Keratinocyte (primary cell): ENCODE data around the gene GID4. TPM values are rescaled to one million over a fixed set of nuclear protein-coding genes. Genes with fewer than 3 reads are reported as not detected.

Experiments used
- DNase-seq: peaks from one replicate; pipeline ENCODE4 v3.0.0-alpha.2; 2011; ENCODE audit warnings: low read depth, missing footprints, low spot score
- FAIRE-seq: peaks from 2 replicates; lab custom pipeline; 2011; peaks lifted over from hg19 to GRCh38; lab: Jason Lieb, UNC
- H2AFZ ChIP-seq: 2 replicates; pipeline ENCODE4 v1.6.0; 2012; ENCODE audit warnings: low read length, control low read depth, inconsistent platforms; ENCODE audit not compliant: control insufficient read depth
- H3K27ac ChIP-seq: 2 replicates; pipeline ENCODE4 v1.5.1; 2011; ENCODE audit warnings: low read length; ENCODE audit not compliant: control insufficient read depth, insufficient read depth
- H3K27me3 ChIP-seq: 3 replicates; pipeline ENCODE4 v1.6.0; 2011; ENCODE audit warnings: low read length; ENCODE audit not compliant: control insufficient read depth, insufficient read depth; ENCODE audit errors: extremely low read depth
- H3K36me3 ChIP-seq, 2 experiments: 2 replicates in 1 of 2; 3 replicates in 1 of 2; pipeline ENCODE4 v1.5.1; 2011; ENCODE audit warnings: low read length in 2 of 2, mild to moderate bottlenecking in 1 of 2; ENCODE audit not compliant: control insufficient read depth in 2 of 2, insufficient read depth in 2 of 2; ENCODE audit errors: extremely low read depth in 1 of 2
- H3K4me1 ChIP-seq: 3 replicates; pipeline ENCODE4 v1.5.1; 2011; ENCODE audit warnings: low read length; ENCODE audit not compliant: control insufficient read depth, insufficient read depth; ENCODE audit errors: extremely low read depth
- H3K4me2 ChIP-seq: 3 replicates; pipeline ENCODE4 v1.6.0; 2011; ENCODE audit warnings: low read depth, low read length; ENCODE audit not compliant: control insufficient read depth, insufficient read depth; ENCODE audit errors: extremely low read depth
- H3K4me3 ChIP-seq, 3 experiments: fragments of 200-600 bp in 1 of 3; sonication (generic) in 1 of 3; 2 replicates in 2 of 3; 3 replicates in 1 of 3; pipeline ENCODE4 v1.5.1; 2011 to 2016; ENCODE audit warnings: low read length in 3 of 3, mild to moderate bottlenecking in 3 of 3, control low read depth in 2 of 3, inconsistent platforms in 1 of 3, low read depth in 1 of 3, mixed read lengths in 1 of 3, mixed run types in 1 of 3, moderate library complexity in 1 of 3; ENCODE audit not compliant: control insufficient read depth in 2 of 3, insufficient read depth in 2 of 3; ENCODE audit errors: extremely low read depth in 1 of 3
- H3K79me2 ChIP-seq: 2 replicates; pipeline ENCODE4 v1.6.0; 2012; ENCODE audit warnings: low read length; ENCODE audit not compliant: control insufficient read depth, insufficient read depth
- H3K9ac ChIP-seq: 3 replicates; pipeline ENCODE4 v1.6.0; 2011; ENCODE audit warnings: low read length; ENCODE audit not compliant: control insufficient read depth, insufficient read depth; ENCODE audit errors: extremely low read depth
- H3K9me1 ChIP-seq: 3 replicates; pipeline ENCODE4 v1.6.0; 2011; ENCODE audit warnings: low read length; ENCODE audit not compliant: control insufficient read depth, insufficient read depth; ENCODE audit errors: extremely low read depth
- H3K9me3 ChIP-seq: 2 replicates; pipeline ENCODE4 v1.5.1; 2012; ENCODE audit warnings: low read depth, low read length; ENCODE audit not compliant: control insufficient read depth
- H4K20me1 ChIP-seq: 3 replicates; pipeline ENCODE4 v1.6.0; 2011; ENCODE audit warnings: low read length; ENCODE audit not compliant: control insufficient read depth, insufficient read depth; ENCODE audit errors: extremely low read depth
- EZH2 ChIP-seq: IDR thresholded peaks from one replicate; pipeline ENCODE4 v1.6.1; 2012; ENCODE audit warnings: inconsistent platforms, mild to moderate bottlenecking, low read length, moderate library complexity
- dilution Hi-C: fragments of 300-500 bp; cut with MboI; formaldehyde crosslinking; loops from one replicate; pipeline ENCODE4 v1.7.0; 2020; ENCODE audit warnings: low sequenced_read_pairs; ENCODE audit not compliant: extremely low pct_ligation_motif_present
- polyA plus RNA-seq, 5 experiments: library from polyadenylated mRNA; depleted of rRNA in 3 of 5; stranded (reverse) in 3 of 5; stranded (forward) in 1 of 5; unstranded in 1 of 5; fragments of >200 nt; gene quantifications; 1 replicate in 1 of 5; 2 replicates in 3 of 5; 3 replicates in 1 of 5; pipeline versions ENCODE4 v1.2.1 to v1.2.3, GENCODE V29; 2011 to 2012; ENCODE audit warnings: missing spikeins in 2 of 5, low read depth in 1 of 5, low replicate concordance in 1 of 5
- TF ChIP-seq, protein P1 (sequence below), 3 experiments: IDR thresholded peaks in 1 of 3; conservative IDR thresholded peaks in 1 of 3; optimal IDR thresholded peaks in 1 of 3; 2 replicates in 2 of 3; 3 replicates in 1 of 3; pipeline versions ENCODE3 to v1.5.1; 2011; ENCODE audit warnings: low read length in 3 of 3, mild to moderate bottlenecking in 3 of 3, moderate library complexity in 2 of 3, control low read depth in 1 of 3, inconsistent platforms in 1 of 3; ENCODE audit not compliant: insufficient read depth in 2 of 3; ENCODE audit errors: extremely low read depth in 1 of 3

The GID4 gene
- polyA plus RNA-seq, 1 donor (not counting 4 experiments of a cell fraction or from before 2014, with no cell fraction given) = 16.8 TPM

DNA sequence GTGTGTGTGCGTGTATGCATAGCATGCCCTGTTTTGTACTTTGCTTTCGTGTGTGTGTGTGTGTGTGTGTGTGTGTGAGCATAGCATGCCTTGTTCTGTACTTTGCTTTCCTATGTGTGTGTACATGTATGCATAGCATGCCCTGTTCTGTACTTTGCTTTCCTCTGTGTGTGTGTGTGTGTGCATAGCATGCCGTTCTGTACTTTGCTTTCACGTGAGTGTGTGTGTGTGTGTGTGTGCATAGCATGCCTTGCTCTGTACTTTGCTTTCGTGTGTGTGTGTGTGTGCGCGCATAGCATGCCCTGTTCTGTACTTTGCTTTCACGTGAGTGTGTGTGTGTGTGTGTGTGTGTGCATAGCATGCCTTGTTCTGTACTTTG is 39.2 kb upstream of the GID4 start:
- Histone ChIP-seq H3K4me3 (no peak overlapping the region), H2AFZ (no peak overlapping the region), H4K20me1 (no peaks in the 10 kb centered on the region), H3K27me3 (no peaks in the 10 kb centered on the region), H3K9me1 (no peaks in the 10 kb centered on the region), H3K4me1 (peaks cover 2% of the 10 kb centered on the region), H3K9ac (no peak overlapping the region), H3K4me2 (no peak overlapping the region), H3K36me3 (no peaks in the 10 kb centered on the region), H3K9me3 (no peaks in the 10 kb centered on the region), H3K27ac (no peak overlapping the region), H3K79me2 (no peaks in the 10 kb centered on the region)
- no peak for TF ChIP-seq EZH2
- TF ChIP-seq, protein P1, sequence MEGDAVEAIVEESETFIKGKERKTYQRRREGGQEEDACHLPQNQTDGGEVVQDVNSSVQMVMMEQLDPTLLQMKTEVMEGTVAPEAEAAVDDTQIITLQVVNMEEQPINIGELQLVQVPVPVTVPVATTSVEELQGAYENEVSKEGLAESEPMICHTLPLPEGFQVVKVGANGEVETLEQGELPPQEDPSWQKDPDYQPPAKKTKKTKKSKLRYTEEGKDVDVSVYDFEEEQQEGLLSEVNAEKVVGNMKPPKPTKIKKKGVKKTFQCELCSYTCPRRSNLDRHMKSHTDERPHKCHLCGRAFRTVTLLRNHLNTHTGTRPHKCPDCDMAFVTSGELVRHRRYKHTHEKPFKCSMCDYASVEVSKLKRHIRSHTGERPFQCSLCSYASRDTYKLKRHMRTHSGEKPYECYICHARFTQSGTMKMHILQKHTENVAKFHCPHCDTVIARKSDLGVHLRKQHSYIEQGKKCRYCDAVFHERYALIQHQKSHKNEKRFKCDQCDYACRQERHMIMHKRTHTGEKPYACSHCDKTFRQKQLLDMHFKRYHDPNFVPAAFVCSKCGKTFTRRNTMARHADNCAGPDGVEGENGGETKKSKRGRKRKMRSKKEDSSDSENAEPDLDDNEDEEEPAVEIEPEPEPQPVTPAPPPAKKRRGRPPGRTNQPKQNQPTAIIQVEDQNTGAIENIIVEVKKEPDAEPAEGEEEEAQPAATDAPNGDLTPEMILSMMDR (optimal IDR thresholded peaks at IDR 0.05 in 1 of 3, IDR thresholded peaks at IDR 0.05 in 1 of 3, conservative IDR thresholded peaks at IDR 0.05 in 1 of 3; ENCODE audit: extremely low read depth in 1 of 3, insufficient read depth in 2 of 3, low read length in 3 of 3) = no peak
- no peak for DNase-seq
- dilution Hi-C loops = no loop called here
- no peak for FAIRE-seq

DNA sequence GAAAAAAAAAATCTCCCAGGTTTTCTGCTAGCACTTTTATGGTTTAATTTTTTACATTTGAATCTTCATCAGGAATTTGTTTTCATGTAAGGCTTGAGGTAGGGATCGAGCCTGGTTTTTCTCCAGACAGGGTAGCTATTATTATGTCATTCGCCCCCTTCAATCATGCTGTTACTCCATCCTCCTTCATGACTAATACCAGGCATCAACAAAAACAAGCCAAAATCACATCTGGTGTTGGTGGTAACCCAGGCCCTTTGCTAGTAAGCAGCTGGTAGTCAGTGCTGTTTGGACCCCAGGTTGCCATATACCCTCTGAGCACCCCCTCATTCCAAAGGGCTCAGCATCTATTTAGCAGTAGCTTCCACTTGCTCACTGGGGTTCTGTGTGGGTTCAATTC is 37.0 kb upstream of the GID4 start:
- H4K20me1 ChIP-seq = no peaks in the 10 kb centered on the region
- no peak overlapping the region for H3K9ac ChIP-seq
- no peaks in the 10 kb centered on the region for H3K36me3 ChIP-seq
- H3K4me2 ChIP-seq = no peak overlapping the region
- H3K27me3 ChIP-seq = no peaks in the 10 kb centered on the region
- no peak for DNase-seq
- dilution Hi-C loops = no loop called here
- no peaks in the 10 kb centered on the region for H3K9me1 ChIP-seq
- no peaks in the 10 kb centered on the region for H3K9me3 ChIP-seq
- no peak overlapping the region for H2AFZ ChIP-seq
- no peak overlapping the region for H3K27ac ChIP-seq
- no peaks in the 10 kb centered on the region for H3K79me2 ChIP-seq
- FAIRE-seq = no peak
- H3K4me3 ChIP-seq = no peak overlapping the region
- H3K4me1 ChIP-seq = peaks cover 5% of the 10 kb centered on the region
- TF ChIP-seq EZH2 = no peak
- TF ChIP-seq, protein P1 (optimal IDR thresholded peaks at IDR 0.05 in 1 of 3, IDR thresholded peaks at IDR 0.05 in 1 of 3, conservative IDR thresholded peaks at IDR 0.05 in 1 of 3; ENCODE audit: extremely low read depth in 1 of 3, insufficient read depth in 2 of 3, low read length in 3 of 3) = no peak
